Astrocyte of the hippocampus (primary cell): ENCODE data around the gene WWC2.

ENCODE experiments used
- DNase-seq: peaks from one replicate; pipeline ENCODE4 v3.0.0; 2011; ENCODE audit warnings: low read depth, low spot score

Gene WWC2

GRCh38 chr4:183202523-183202922, 103.5 kb downstream of the WWC2 start:
- DNase-seq, result no peak

GRCh38 chr4:183204793-183205192, 105.7 kb downstream of the WWC2 start:
- no peak for DNase-seq

GRCh38 chr4:183205193-183205592, 106.1 kb downstream of the WWC2 start:
- DNase-seq, result no peak

DNA sequence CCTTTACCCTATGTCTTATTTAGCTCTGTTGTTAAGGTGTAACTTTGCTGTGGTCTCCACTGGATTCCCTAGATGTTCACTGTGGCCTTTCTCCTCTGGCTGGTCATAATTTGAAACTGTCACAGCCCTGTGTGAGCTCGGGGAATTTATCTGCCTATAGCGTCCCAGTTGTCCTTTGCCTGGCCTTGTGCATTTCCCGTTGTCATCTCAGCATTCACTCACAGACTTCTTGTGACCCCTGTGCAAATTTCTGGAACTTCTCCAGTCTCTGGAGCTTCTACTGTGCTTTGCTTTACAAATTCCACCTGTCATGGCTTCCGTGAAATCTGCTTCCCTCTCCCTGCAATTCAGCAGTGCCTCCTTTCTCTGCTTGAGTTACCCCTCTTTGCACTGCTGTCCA, 106.7 kb downstream of the WWC2 start:
- no peak for DNase-seq

DNA sequence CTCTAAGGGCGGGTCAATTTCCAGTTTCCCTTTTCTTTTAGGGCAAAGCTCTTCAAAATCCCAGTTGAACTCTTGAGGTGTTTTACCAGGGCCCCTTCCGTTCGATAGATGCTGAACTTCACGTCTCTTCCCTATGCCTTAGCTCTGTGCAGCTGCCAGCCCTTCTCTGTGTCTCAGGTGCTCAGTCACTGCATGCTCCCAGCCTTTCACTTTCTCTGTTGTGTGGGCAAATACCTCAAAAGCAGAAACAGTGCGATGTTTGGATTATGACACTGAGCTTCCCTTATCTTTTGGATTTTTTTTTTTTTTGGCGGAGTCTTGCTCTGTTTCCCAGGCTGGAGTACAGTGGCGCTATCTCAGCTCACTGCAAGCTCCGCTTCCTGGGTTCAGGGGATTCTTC, 112.5 kb downstream of the WWC2 start:
- no peak for DNase-seq

GRCh38 chr4:183213996-183214395, 114.9 kb downstream of the WWC2 start:
- DNase-seq, result no peak

GRCh38 chr4:183214912-183215488, 115.9 kb downstream of the WWC2 start:
- no peak for DNase-seq

- no peak for DNase-seq
Measured at GRCh38 chr4:183220236-183220635, 121.2 kb downstream of the WWC2 start.

DNA sequence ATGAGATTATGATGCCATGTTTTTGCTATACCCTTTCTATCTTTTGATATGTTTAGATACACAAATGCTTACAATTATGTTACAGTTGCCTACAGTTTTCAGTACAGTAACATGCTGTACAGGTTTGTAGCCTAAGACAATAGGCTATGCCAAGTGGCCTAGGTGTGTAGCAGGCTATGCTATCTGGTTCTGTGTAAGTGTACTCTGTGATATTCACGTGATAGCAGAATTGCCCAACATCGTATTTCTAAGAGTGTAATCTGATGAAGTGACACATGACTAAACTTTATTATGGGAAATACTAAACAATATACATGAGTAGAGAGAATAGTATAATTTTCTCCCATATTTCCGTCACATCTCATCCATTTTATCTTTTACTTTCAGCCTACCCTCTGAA, 124.0 kb downstream of the WWC2 start:
- DNase-seq, result no peak

- no peak for DNase-seq
Measured at GRCh38 chr4:183229397-183229796, 130.3 kb downstream of the WWC2 start.

- no peak for DNase-seq
Measured at GRCh38 chr4:183240581-183241321, 141.7 kb downstream of the WWC2 start.

- DNase-seq, result peak; percentile 75
Measured at GRCh38 chr4:183241322-183241640, 142.2 kb downstream of the WWC2 start.

DNA sequence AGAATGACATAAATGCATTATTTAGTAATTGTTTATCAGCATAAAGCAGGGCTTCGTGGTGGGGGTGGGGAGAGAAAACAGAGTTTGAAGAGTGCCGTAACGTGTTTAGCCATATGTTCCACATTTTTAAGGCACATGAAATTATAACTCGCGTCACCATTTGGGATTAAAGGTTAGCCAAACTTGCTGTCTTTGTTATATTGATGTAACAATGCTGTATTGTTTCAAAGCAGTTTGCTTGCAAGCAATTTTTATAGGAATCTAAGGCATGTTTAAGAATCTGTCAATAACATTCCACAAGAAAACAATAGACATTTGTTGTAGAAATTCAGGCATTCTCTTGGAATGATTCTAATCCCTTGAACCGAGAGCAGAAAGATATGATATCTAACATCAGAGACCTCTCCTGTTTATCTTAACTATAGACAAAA, 142.7 kb downstream of the WWC2 start:
- peak; percentile 19 for DNase-seq

DNA sequence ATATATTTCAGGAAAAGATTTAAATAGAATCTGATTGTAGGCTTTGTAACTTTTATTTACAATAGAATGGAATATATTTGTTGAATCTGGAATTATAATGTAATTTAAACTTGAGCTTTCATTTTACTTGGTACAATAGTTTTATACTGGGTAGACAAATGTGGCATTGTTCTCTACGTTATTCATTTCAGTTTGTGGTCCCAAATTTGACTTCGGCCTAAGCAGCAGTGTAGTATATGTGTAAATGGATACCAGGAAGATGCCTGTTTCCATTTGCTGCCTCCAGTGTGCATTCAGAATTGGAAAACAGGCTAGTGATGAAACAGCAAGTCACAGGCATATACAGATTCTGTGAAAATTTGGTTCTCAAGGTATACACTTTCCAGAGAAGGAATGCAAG, 143.2 kb downstream of the WWC2 start:
- DNase-seq, result peak; percentile 15

GRCh38 chr4:183244019-183244418, 145.0 kb downstream of the WWC2 start:
- DNase-seq, result no peak

DNA sequence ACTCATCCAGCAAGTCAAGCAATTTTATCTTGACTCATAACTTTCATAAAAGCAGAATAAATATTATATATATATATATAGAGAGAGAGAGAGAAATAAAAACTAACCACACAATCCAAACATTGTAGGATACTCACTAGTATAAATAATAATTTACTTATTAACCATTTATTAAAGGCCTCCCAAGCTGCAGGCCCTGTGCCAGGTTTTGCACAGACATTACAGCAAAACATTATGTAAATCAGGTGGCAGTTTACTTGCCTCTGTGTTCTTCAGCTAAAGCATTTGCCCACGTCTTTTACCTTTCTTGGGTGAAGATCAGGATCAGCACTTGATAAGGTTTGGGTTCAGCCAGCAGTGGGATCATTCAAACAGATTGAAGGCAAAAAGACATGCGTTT, 145.4 kb downstream of the WWC2 start:
- no peak for DNase-seq

- DNase-seq, result no peak
Measured at GRCh38 chr4:183248201-183248600, 149.1 kb downstream of the WWC2 start.

DNA sequence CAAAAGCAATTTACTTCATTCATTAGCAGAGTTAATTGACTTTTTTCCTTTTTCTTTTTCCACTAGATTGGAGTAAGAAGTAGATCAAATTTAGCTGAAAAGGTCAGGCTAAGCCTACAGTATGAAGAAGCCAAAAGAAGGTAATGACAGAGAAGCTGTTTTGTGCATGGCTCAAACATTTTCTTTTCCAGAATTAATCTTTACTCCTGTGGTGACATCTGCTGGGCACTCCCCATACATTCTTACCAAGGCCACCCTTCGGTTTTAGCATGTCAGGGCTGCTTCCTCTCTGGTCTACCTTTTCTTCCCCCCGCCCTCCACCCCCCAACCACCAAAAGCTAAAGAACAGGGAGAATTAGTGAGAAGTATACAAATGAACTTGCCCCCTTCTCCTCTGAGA, 150.8 kb downstream of the WWC2 start:
- peak; percentile 64 for DNase-seq

DNA sequence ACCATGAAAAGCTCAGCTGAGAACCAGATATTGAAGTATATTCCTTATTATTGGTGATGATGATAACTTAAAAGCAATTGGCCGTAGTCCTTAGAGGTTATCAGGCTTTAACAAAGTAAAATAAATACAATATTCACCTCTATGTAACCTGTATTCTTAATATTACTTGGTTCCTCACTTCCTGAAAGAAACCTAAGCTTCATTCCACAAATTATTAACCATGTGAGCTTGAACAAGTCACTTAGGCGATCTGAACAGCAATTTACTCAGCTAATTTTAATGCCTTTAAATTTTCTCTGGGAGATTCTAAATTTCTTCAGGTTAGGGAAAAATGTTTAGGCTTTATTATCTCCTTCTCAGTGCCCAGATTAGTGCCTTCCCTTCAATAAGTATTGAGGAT, 151.8 kb downstream of the WWC2 start:
- no peak for DNase-seq

DNA sequence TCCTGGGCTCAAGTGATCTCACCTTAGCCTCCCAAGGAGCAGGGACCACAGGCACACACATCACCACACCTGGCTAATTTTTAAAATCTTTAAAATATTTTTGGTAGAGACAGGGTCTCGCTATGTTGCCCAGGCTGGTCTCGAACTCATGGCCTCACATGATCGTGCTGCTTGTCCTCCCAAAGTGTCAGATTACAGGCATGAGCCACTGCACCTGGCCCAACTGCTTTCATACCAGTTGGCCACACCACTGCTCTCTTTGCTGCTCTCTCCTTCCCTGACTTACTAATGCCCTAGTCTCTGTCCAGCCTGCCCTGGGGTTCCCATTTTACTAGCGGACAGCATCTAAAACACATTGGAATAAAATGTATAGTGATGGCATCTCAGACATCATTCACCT, 153.9 kb downstream of the WWC2 start:
- no peak for DNase-seq

DNA sequence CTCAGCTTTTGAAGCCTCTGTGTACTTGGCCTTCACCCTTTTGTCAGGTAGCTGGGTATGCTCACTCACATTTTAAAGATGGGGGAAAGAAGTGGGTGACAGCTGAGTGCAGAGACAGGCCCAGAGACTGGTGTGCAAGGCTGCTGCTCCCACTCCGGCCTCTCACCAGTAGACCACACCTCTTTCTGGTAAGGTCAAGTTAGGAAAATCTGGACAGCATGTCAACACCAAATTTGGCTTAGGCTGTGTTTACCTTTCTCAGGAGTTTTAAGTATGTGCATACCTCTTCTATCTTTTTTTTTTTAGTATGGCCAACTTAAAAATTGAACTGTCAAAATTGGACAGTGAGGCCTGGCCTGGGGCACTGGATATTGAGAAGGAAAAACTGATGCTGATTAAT, 154.4 kb downstream of the WWC2 start:
- no peak for DNase-seq

- DNase-seq, result no peak
Measured at GRCh38 chr4:183254162-183254561, 155.1 kb downstream of the WWC2 start.

GRCh38 chr4:183255487-183255886, 156.4 kb downstream of the WWC2 start:
- no peak for DNase-seq

DNA sequence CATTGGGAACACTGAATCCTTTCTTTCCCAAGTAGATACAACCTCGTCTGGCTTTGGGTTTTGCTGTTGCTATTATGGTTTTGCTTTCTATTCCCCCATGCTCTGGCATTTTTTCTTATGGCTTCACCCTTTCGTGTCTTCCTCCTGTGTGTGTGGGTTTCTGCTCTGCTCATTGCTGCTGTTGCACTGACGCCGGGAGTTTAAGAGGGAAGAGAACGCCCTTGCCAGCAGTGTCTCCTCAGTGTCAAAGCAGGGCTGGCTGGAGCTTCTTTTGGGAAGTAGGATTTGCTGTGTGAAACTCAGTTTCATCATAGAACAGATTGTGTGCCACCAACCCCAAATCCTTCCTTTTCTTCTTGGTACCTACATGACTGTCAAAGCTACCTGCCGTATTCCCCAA, 157.3 kb downstream of the WWC2 start:
- DNase-seq, result no peak
